ENCODE results near the gene IL12B.
"Not testable (repeated sequence)": the region's sequence is repeated elsewhere in the genome, so short reads cannot be mapped to it uniquely, and the experiment has no call there.

Gene IL12B

GRCh38 chr5:159301466-159301865 is 28.8 kb downstream of the IL12B start:
- no peak for TF ChIP-seq CTCF (IDR thresholded peaks at IDR 0.05; ENCODE audit: insufficient read depth, low read length, missing control alignments)
- POLR2A ChIA-PET: no interaction called here
- DNase-seq (ENCODE audit: low read depth, low spot score): no peak
- no peak overlapping the region for H3K4me3 ChIP-seq (ENCODE audit: low read depth, low read length)
- CTCF ChIA-PET: interaction anchor here (0.6 to 2.7 kb wide), 2 partner anchors 15 to 122 kb away, joined by 3 to 9 read pairs; no protein-coding TSS in a partner anchor

- CTCF ChIA-PET: interaction anchor here (1.4 kb wide), 1 partner anchor 20 kb away, joined by 3 read pairs; no protein-coding TSS in a partner anchor
Measured at GRCh38 chr5:159297300-159297699, 33.0 kb downstream of the IL12B start.

GRCh38 chr5:159294921-159295320 is 35.4 kb downstream of the IL12B start:
- no peak for TF ChIP-seq CTCF (IDR thresholded peaks at IDR 0.05; ENCODE audit: insufficient read depth, low read length, missing control alignments)
- H3K4me3 ChIP-seq (ENCODE audit: low read depth, low read length): no peak overlapping the region
- no peak for DNase-seq (ENCODE audit: low read depth, low spot score)
- ChIA-PET CTCF (interaction anchor here (0.7 to 2.3 kb wide), 3 partner anchors 9 to 693 kb away, joined by 3 to 6 read pairs (median 3); no protein-coding TSS in a partner anchor), POLR2A (no interaction called here)

More at GRCh38 chr5:159297300-159297699, 33.0 kb downstream of the IL12B start:
- POLR2A ChIA-PET; DNase-seq (ENCODE audit: low read depth, low spot score); H3K4me3 ChIP-seq (ENCODE audit: low read depth, low read length): not testable (repeated sequence)

GRCh38 chr5:159290741-159291140 is 39.5 kb downstream of the IL12B start:
- CTCF ChIA-PET: interaction anchor here (1.0 to 3.1 kb wide), 7 partner anchors 11 to 147 kb away, joined by 3 to 22 read pairs (median 4); no protein-coding TSS in a partner anchor
- POLR2A ChIA-PET: no interaction called here
- no peak for DNase-seq (ENCODE audit: low read depth, low spot score)

GRCh38 chr5:159286420-159287035 is 43.8 kb downstream of the IL12B start:
- no peak for DNase-seq (ENCODE audit: low read depth, low spot score)
- no peak overlapping the region for H3K4me3 ChIP-seq (ENCODE audit: low read depth, low read length)
- CTCF ChIA-PET: interaction anchor here (0.6 to 5.5 kb wide), 23 partner anchors 8 to 739 kb away, joined by 3 to 55 read pairs (median 3); partner anchors contain the start of gene ADRA1B
- POLR2A ChIA-PET: no interaction called here
- peak; percentile 44 for TF ChIP-seq CTCF (IDR thresholded peaks at IDR 0.05; ENCODE audit: insufficient read depth, low read length, missing control alignments)

More at GRCh38 chr5:159290741-159291140, 39.5 kb downstream of the IL12B start:
- no peak overlapping the region for H3K4me3 ChIP-seq (ENCODE audit: low read depth, low read length)
- TF ChIP-seq CTCF (IDR thresholded peaks at IDR 0.05; ENCODE audit: insufficient read depth, low read length, missing control alignments): no peak

- no peak overlapping the region for H3K4me3 ChIP-seq (ENCODE audit: low read depth, low read length)
- CTCF ChIA-PET: interaction anchor here (1.2 to 2.4 kb wide), 2 partner anchors 12 to 117 kb away, joined by 3 to 9 read pairs; no protein-coding TSS in a partner anchor
- DNase-seq (ENCODE audit: low read depth, low spot score): no peak
- TF ChIP-seq CTCF (IDR thresholded peaks at IDR 0.05; ENCODE audit: insufficient read depth, low read length, missing control alignments): no peak
- POLR2A ChIA-PET: no interaction called here
Measured at GRCh38 chr5:159274676-159275075, 55.6 kb downstream of the IL12B start.

Measured in AG04449 (cell line).